NK-92 (cell line): ENCODE data around the gene PSAP.

Experiments
- DNase-seq: peaks from one replicate; lab custom pipeline; 2025; ENCODE audit not compliant: unreplicated experiment; lab: John Stamatoyannopoulos, UW

The PSAP gene

DNA sequence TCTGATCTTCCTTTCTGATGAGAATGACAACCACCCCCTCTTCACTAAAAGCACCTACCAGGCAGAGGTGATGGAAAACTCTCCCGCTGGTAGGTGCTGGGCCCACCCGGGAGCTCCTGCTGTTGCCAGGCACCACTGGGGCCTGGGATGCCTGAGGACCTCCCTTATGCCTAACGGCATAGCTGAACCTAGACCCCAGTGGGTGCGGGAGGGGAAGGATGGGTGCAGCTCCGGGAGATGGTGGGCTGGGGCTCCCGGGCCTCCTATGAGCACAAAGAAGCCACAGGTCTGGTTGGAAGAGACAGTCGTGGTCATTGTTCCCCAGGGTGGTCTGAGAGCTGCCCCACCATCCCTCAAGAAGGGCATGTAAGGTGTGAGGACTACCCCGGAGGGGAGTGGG lies 62.1 kb downstream of the PSAP start:
- DNase-seq: no peak

DNA sequence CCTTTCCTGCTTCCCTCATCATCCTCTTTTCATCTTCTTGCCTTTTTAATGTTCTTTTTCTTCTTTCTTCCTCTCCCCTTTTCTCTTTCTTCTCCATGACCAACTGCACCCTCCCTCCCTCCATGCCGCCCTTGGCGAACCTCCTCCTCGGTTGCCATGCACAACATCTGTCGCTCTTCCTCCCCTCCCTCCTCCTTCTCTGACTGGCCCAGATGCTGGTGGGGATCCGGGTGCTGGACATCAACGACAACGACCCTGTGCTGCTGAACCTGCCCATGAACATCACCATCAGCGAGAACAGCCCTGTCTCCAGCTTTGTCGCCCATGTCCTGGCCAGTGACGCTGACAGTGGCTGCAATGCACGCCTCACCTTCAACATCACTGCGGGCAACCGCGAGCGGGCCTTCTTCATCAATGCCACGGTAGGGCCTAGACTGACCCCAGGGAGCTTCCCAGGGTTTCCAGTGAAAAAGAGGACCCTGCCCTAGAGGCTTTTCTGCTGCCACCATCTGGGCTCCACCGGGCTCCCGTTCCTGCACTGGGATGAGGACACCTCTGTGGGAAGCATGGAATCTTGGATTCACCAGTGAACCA lies 66.3 kb downstream of the PSAP start:
- DNase-seq: no peak

DNA sequence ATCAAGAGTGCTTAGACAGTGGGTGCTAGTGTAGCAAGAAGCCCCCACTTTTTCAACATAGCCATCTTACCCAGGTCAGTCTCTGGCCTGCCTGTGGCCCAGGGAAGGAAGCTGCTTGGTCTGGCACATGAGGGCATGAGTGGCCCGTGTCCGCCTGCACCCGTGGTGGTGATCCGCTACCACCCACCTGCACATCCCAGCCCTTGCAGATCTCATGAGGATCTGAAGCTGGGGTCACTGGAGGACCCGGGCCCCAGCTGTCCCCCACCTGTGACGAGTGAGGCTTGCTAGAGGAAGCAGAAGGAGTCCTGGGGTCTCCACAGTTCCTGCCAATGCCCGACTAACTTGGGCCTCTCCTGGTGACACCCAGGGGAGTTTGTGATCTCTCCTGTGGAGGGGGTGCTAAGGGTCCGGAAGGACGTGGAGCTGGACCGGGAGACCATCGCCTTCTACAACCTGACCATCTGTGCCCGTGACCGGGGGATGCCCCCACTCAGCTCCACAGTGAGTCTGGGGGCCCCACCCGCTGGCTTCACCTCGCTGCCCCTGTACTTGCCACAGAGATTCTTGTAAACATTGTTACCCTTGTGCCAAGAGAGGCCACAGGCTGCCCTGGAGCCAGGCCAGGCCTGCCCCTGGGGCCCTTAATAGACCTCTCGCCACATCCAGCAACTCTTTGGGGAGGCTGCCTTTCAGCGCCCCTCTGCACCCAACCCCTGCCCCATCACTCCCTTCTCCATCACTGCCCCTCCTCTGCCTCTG lies 67.0 kb downstream of the PSAP start:
- DNase-seq: no peak

DNA sequence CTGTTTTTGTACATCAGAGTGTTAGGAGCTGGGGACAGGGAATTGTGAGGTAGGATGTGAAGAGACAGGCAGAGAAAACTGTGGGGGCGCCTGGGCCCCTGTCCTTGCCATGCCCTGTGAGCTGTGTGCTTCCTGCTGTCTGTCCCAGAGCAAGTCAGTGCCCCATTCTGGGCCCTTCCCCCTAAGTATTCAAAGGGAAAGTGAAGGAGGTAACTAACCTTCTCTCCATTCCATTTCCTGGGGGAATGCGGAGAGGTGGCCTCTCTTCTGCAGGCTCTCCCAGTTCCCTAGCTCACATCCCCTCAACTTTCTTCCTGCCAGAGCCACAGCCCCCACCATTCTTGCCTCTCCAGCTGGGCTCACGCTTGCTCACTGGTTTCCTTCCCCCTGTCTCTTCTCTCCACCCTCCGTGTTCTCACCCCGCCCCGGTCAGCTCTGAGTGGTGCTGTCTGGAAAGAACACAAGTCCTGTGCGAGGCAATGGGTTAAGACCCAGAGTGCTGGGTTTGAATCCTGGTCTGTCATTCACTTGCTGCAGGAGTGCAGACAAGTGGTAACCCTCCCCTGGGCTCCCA lies 68.0 kb downstream of the PSAP start:
- DNase-seq: no peak

DNA sequence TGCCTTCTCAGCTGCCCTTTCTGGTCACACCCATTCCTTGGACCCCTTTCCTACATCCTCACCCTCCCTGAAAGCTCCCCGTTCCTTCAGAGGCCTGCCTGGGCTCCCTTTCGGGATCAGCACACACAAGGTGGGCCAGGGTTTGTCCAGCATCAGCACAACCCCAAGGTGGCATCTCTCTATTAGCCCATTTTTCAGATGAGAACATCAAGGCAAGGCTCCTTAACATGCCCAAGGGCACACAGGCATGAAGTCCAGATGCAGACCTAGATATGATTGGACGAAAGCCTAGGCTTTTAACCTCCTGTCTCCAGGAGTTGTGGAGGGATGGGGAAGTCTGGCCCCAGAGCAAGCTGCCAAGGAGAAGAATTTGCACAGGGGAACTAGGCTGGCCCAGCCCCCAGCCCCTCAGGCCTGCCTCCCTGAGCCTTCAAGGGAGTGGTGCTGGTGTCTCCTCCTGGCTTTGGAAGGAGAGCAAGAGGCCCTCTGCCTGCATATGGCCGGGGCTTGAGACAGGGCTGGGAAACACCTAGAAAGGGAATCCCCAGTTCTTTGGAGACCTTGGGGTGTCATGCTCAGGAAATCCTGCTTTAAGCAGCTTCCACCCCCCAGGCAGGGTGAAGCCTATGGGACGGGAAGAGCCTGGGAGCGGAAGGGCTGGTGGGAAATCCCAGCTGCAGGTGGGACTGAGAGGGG lies 68.7 kb downstream of the PSAP start:
- DNase-seq: no peak

DNA sequence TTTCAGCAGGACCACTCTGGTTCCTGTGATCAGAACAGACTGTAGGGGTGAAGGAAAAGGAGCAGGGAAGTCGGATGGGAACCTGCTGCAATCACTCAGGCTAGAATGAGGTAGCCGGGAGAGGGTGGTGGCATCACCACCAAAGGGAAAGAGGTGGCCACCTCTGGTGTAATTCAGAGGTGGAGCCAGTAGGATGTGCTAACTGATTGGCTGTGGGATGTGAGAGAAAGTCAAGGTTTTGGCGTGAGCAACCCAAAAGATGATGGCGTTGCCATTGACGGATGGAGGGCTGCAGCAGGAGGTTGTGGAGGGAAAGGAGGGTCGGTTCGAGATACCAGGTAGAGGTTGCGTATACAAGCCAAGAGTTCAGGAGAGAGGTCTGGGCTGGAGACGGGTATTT lies 70.3 kb downstream of the PSAP start:
- no peak for DNase-seq

DNA sequence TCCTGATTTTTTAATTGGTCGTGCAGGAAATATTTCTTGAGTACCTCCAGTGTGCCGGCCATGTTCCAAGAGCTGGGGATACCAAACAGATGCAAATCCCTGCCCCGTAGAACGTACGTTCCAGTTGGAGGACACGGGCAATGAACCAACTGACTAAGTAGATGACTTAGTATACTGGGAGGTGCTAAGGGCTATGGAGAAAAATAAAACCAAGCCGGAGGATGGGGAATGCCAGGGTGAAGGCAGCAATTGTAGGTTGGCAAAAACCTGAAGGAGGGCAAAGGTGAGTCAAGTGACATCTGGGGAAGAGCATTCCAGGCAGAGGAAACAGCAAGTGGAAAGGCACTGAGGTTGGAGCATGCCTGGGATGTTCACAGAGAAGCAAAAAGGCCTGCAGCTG lies 70.9 kb downstream of the PSAP start:
- no peak for DNase-seq

DNA sequence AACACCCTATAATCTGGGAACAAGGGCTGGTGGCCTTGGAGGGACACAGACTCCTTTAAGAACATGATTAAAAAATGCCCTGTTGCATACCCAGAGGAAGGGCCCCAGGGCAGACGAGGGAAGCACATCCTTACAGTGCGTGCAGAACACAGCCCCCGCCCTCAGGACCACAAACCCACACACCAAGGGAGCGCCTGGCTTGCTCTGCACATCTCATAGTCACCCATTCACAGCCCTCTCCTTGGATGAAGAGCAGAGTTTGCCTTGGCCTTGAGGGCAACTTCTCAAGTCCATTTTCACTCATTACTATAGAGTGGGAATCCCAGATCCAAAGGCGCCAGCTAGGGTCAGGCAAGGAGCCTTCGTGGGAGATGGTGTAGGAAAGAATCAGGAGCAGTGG lies 71.4 kb downstream of the PSAP start:
- DNase-seq: no peak

DNA sequence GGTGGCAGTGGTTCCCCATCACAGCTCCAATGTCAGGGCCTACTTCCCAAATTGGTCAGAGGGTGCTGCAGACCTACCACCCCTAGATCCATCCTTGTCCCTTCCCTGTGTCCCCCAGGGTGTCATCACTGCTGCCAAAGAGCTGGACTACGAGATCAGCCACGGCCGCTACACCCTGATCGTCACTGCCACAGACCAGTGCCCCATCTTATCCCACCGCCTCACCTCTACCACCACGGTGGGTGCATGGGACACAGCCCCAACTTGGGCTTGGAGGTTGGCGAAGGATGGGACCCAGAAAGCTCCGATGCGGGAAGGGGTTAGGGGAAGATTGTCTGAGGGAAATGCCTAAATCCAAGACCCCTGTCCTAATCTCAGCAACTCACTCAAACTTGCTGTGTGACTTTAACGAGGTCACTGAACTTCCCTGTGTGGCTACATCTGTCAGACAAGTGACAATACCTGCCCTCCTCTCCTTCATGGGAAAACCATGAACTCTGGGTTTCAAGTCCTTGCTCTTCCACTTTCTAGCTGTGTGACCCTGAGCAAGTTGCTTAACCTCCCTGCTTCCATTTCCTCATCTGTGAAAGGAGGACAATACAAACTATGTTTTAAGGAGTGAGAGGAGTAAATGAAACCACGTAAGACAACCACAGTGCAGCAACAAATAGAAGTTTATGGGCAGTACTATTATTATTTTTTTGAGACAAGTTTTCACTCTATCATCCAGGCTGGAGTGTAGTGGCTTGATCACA lies 72.8 kb downstream of the PSAP start:
- DNase-seq: no peak

DNA sequence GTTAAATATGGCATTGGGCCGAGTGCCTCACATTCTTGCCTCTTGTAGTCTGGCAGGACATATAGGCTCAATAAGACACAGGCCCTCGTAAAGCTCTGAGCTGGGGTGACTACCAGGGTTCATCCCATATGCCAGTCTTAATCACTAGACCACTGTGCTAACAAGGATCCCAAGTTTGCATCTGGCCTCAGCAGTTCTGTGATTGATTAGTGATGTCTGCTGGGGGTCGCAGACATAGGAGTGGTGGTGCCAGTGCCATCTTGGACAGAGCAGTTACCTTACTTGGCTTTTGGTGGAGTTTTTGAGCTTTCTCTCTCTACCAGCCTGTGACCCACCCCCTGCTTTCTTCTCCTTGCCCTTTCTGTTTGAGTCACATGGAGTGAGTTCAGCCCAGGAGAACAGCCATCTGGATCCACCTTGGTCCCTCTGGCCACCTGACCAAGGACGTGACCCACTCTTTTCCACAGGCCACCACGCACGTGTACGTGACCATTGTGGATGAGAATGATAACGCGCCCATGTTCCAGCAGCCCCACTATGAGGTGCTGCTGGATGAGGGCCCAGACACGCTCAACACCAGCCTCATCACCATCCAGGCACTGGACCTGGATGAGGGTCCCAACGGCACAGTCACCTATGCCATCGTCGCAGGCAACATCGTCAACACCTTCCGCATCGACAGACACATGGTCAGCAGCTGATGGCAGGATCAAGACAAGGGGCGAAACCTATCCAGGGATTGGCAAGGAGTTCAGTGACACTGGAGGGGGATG lies 73.7 kb downstream of the PSAP start:
- no peak for DNase-seq

DNA sequence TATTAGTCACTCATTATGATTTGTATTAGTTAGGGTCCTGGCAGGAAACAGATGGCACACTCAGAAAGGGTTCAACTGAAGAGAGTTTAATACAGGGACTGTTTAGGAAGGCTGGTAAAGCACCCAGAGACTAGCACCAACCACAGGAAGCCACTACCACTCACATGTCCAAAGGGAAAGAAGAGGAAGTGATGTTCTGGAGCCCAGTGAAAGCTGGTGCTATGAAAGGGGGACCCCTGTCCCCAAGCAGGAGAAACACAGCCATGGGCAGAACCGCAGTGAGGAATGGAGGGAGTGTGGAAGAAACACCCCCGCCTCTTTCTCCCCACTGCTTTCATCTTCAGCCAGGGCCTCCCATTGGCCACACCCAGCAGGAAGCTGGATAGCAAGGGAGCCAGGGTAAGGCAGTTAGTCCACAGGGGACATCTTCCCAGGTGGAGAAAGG lies 74.5 kb downstream of the PSAP start:
- no peak for DNase-seq

DNA sequence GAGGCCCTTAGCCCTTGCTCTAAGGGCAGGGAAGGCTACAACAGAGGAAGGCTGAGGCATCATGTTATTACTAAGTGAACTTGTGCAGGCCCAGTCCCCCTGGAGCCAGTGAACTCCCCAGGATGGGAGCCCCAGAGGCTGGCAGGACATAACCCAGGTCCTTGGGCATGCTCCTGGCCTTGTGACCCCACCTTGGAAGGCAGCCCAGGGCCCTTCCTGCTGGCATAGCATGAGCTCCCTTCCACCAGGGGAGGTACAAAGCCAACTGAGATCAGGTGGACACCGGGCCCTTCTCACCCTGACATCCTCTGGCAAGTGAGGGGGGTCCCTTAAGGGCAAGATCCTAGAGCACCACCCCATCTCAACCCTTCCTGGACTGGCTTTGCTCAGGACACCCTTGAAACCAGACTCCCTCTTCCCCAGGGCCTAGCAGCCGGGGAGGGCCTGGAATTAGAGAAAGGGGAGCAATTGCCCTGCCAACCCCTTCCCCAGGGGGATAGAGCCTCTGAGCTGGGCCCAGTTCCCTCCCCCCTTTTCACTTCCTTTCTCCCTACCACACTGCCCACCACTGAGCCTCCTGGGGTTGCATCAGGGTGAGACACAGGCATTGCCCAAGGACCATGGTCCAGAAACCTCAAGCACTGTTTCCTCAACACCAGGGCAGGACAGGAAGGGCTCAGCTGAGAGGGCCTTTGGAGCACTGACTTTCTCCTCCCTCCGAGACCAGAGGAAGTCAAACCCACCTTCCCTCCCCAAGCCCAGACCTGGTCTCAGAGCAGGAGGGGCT lies 75.9 kb downstream of the PSAP start:
- no peak for DNase-seq

DNA sequence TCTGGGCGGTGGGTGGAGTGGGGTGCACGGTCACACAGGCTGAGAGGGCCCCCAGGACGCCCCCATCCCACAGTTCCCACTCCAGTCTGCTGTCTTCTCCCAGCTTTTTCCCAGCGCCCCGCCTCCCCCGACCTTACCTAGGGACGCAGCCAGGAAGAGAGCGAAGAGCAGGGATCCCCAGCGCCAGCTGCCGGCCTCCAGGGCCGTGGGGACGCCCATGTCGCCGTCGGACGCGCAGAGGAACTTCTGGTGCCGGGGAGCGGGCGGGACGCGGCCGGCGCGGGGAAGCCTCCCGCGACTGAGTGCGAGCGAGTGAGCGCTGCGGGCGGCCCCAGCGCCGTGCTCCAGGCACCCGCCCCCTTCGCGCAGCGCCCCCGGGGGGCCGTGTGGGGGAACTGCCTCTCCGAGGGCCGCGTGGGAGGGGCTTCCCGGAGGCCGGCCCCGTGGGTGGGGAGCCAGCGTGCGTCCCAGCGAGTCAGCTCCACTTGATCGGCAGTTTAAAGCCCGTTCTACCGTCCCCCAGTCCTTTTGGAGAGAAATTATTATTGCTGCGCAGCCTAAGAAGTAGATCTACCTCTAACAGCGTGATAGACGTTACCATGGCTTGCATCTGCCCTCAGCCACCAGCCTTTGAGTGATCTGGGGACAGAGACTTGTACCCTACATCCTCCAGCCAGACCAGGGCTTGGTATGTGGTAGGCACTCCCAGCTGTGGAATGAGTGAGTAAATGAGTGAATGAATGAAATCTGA lies 77.7 kb downstream of the PSAP start, which contains the start of gene VSIR:
Gene VSIR, minus strand, starts transcription at position 300 of the 751 bp plus-strand sequence. Its CDS starts 81 bp downstream, at position 219.
- DNase-seq: peak; percentile 19

DNA sequence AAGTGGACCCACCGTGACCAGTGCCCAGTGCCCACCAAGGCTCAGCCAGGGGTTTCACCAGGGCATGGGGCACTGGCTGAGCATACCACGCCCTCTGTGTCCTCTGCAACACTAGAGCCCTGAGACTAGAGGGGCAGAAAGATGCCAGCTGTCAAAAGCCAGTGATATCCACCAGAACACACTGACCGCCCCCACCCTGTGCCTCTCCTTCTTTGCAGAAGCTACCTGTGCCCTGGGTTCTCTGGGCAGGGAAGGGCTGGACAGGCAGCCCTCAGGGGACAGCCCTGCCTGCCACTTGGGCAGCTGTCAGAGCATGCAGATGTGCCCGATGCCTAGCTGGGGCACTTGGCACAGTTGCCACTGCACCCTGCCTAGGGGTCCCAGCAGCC lies 78.2 kb downstream of the PSAP start:
- DNase-seq: no peak

DNA sequence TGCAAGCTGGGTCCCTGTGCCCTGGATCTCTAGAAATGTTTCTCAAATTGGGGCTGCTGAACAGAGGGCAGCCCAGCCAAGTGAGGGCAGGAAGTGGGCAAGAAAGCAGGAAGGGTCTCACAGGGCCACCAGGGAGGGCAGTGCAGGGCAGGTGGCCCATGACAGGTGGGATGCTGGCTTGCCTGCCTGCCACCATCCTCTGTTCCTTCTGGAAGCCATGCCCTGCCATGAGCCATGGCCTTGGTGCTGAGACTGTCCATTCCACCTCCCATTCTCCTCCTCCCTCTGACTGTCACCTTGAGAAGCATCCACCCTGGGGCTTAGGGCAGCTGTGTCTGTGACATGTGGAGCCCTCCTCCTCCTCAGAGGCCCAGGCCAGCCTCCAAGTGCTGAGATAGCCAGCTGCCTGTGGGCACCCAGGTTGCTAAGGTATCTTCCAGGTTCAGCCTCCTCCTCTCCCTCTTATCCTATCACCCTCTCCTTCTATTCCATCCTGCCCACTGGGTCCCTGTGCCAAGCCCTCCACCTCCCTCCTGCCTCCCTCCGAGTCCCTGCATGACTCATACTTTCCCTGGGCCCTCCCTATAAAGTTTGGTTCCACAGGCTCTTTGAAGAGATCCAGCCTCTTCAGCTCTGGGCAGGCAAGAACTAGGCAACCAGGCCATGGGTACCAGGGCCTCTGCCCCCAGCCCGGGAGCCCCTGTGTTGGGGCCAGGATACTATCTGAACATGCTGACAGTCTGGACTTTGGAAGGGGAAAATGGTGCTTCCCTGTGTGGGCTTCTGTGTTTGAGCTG lies 79.0 kb downstream of the PSAP start:
- no peak for DNase-seq

DNA sequence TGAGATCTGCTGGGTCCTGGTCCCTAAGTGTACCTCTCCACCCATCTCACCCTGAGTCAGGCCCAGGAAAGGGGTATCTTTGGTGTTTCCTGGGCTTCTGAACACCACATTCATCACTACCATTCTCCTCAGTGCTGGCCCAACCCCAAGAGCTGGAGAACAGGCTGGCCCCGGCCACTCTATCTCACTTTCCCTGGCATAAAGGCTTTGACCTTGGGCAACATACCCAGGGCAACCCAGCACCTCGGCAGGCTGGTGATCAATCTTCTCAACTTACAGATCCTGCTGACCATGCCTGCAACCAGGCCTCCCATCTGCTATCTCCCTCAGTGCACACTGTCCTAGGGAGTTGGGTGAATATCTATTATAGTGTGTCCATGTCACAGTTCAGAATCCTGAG lies 79.8 kb downstream of the PSAP start:
- DNase-seq: no peak

DNA sequence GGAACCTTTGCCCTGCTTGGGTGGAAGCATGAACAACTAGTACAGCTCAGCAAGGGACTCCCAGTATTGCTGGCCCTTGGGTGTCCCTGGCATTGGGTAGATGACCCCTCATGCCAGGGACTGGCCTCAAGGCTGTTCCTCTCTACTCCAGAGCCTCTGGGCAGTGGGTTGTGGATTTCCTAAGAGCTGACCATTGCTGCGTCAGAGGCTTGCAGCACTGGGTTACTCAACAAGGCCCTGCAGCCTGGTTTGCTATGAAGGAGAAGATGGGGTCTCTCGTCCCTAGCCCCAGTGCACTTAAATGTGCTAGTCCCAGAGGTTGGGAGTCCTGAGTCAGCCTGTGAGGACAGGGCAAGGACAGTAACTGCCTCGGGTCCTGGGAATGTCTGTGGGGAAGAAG lies 80.3 kb downstream of the PSAP start:
- no peak for DNase-seq

DNA sequence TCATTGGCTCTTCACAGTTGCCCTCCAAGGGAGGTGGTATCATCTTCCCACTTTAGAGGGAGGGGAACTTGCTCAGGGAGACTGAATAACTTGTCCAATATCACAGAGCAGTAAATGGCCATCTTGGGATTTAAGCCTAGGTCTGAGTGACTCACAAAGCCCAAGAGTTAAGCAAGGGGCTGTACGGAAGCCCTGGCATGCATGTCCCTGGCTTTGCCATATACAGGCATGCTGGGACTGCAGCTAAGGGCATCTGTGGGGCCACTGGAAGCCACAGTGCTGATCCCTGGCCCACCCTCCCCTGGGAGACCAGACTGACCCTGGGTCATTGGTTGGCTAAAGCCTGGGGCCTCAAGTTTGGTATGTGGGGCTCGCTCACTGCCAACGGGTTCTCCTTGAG lies 80.8 kb downstream of the PSAP start:
- no peak for DNase-seq
